ENCODE data around the gene RALGDS. TPM values are rescaled to one million over a fixed set of nuclear protein-coding genes. Genes with fewer than 3 reads are reported as not detected.
"Not testable (repeated sequence)": the region's sequence is repeated elsewhere in the genome, so short reads cannot be mapped to it uniquely, and the experiment has no call there.

Gene RALGDS
- total RNA-seq, 1 experiment from 2014 or later, result 25.8 TPM

GRCh38 chr9:133073086-133074014 is 47.7 kb downstream of the RALGDS start:
- TF ChIP-seq REST (IDR thresholded peaks at IDR 0.05; ENCODE audit: insufficient read depth in 1 of 2, low read depth in 2 of 2, low read length in 1 of 2) (no peak), POLR2AphosphoS5 (IDR thresholded peaks at IDR 0.05; ENCODE audit: low read depth, low read length) (no peak), CTCF (IDR thresholded peaks at IDR 0.05) (no peak), TCF7L2 (IDR thresholded peaks at IDR 0.05; ENCODE audit: low read depth, low read length) (no peak), SIN3A (IDR thresholded peaks at IDR 0.05; ENCODE audit: borderline replicate concordance, insufficient read depth, low read depth, low read length) (no peak)
- CTCF ChIA-PET, result no interaction called here
- H3K9me3 ChIP-seq (ENCODE audit: control insufficient read depth, insufficient read depth, low read depth, low read length), result no peaks in the 10 kb centered on the region
- H3K27ac ChIP-seq (ENCODE audit: low read length), result no peak overlapping the region
- no peak overlapping the region for H3K4me3 ChIP-seq (ENCODE audit: low read depth in 2 of 2, low read length in 2 of 2)
- BruUV-seq (replicated peaks), result no TSS peak
- in situ Hi-C loops (cut with HindIII; ENCODE audit: low pct_unique_long_range_greater_than_20kb, low sequenced_read_pairs) (no loop called here), intact Hi-C loops (cut with micrococcal nuclease; ENCODE audit: unreplicated experiment) (no loop called here)
- H3K4me1 ChIP-seq (ENCODE audit: control insufficient read depth, insufficient read depth, low read length), result no peaks in the 10 kb centered on the region
- POLR2A ChIA-PET, result no interaction called here
- no peak for DNase-seq (ENCODE audit: low read depth, low spot score)
- 0 out of 2 replicates have a peak, but pooled peaks cover 2% of the 10 kb centered on the region for H3K27me3 ChIP-seq (ENCODE audit: control insufficient read depth, insufficient read depth, low read length)
- H3K36me3 ChIP-seq (ENCODE audit: control insufficient read depth, insufficient read depth, low read length), result no peaks in the 10 kb centered on the region
- ATAC-seq, result no peak

- H3K36me3 ChIP-seq (ENCODE audit: control insufficient read depth, insufficient read depth, low read length); H3K27me3 ChIP-seq (ENCODE audit: control insufficient read depth, insufficient read depth, low read length); CTCF ChIA-PET; H3K4me3 ChIP-seq (ENCODE audit: low read depth in 2 of 2, low read length in 2 of 2); H3K9me3 ChIP-seq (ENCODE audit: control insufficient read depth, insufficient read depth, low read depth, low read length); in situ Hi-C loops (cut with HindIII; ENCODE audit: low pct_unique_long_range_greater_than_20kb, low sequenced_read_pairs); BruUV-seq (replicated peaks); H3K4me1 ChIP-seq (ENCODE audit: control insufficient read depth, insufficient read depth, low read length); H3K27ac ChIP-seq (ENCODE audit: low read length); intact Hi-C loops (cut with micrococcal nuclease; ENCODE audit: unreplicated experiment); DNase-seq (ENCODE audit: low read depth, low spot score); ATAC-seq; POLR2A ChIA-PET: not testable (repeated sequence)
These were observed 48.8 kb downstream of the RALGDS start for GRCh38 chr9:133072210-133072609.
